NT2/D1 (cell line): ENCODE data around the gene KRT6A.

Experiments
- YY1 ChIP-seq: IDR thresholded peaks from 2 replicates; pipeline ENCODE4 v1.6.1; 2011; ENCODE audit not compliant: insufficient read length, insufficient read depth
- ZNF274 ChIP-seq: IDR thresholded peaks from 2 replicates; pipeline ENCODE4 v1.6.1; 2011; ENCODE audit warnings: mild to moderate bottlenecking, low read depth, low read length

DNA sequence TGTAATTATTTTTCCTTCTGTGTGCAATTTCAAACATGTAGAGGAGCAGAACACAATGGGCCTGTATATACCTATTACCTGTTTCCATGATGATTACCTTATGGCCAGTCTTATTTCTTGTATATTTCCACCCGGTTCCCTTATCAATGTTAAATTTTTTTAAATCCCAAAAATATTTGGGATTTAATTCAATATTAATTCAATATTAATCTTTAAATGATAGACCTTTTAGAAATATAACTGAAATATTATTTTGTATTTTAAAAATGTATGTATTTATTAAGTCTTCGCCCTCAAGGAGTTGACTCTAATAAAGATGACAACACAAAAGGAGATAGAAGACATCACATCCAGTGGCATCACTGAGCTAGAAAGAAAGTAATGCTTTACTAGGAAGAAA is 18.8 kb downstream of the KRT6A start:
- TF ChIP-seq YY1 (no peak), ZNF274 (no peak)
